Panc1 (cell line): Measurements from ENCODE around the gene SPATA16. TPM values are rescaled to one million over a fixed set of nuclear protein-coding genes. Genes with fewer than 3 reads are reported as not detected.

Source experiments
- ATAC-seq: fragments of 200-7000 bp; cut with Tn5 transposase; 2 replicates; pipeline ENCODE4 v1.9.1; 2020; ENCODE audit warnings: mild to moderate bottlenecking, moderate library complexity
- BruUV-seq: library from RNA; stranded (reverse); fragments of 400-500 nt; replicated peaks from 2 replicates; lab custom pipeline; 2021; lab: Mats Ljungman, UMichigan
- CTCF ChIA-PET: fragments of 300-600 bp; sonication (Branson Sonifier 250); formaldehyde crosslinking; loops from one replicate; lab custom pipeline; 2022; ENCODE audit warnings: antibody characterized with exemption; lab: Charles Lee
- POLR2A ChIA-PET: fragments of 300-600 bp; sonication (Branson Sonifier 250); formaldehyde crosslinking; loops from one replicate; lab custom pipeline; 2022; ENCODE audit warnings: antibody characterized with exemption; lab: Charles Lee
- DNase-seq: peaks from one replicate; pipeline ENCODE4 v3.0.0-alpha.2; 2010; ENCODE audit warnings: low read depth, low spot score
- H3K27ac ChIP-seq: 2 replicates; pipeline ENCODE4 v1.5.1; 2011; ENCODE audit warnings: mild to moderate bottlenecking, low read length, inconsistent platforms
- H3K27me3 ChIP-seq: fragments of 200-500 bp; sonication (Bioruptor generic); 2 replicates; pipeline ENCODE4 v1.6.0; 2014; ENCODE audit warnings: low read length, inconsistent platforms; ENCODE audit not compliant: control insufficient read depth, insufficient read depth
- H3K36me3 ChIP-seq: fragments of 200-500 bp; sonication (Bioruptor generic); 2 replicates; pipeline ENCODE4 v1.5.1; 2014; ENCODE audit warnings: inconsistent platforms, mild to moderate bottlenecking, low read length, moderate library complexity; ENCODE audit not compliant: control insufficient read depth, insufficient read depth
- H3K4me1 ChIP-seq: 2 replicates; pipeline ENCODE4 v1.5.1; 2011; ENCODE audit warnings: inconsistent platforms, mild to moderate bottlenecking, low read length, moderate library complexity; ENCODE audit not compliant: control insufficient read depth, insufficient read depth
- H3K4me3 ChIP-seq, 2 experiments: 2 replicates each; pipeline ENCODE4 v1.5.1; 2011 to 2012; ENCODE audit warnings: low read depth in 2 of 2, low read length in 2 of 2, mild to moderate bottlenecking in 2 of 2, inconsistent platforms in 1 of 2, moderate library complexity in 1 of 2
- H3K9me3 ChIP-seq: fragments of 200-500 bp; sonication (Bioruptor generic); 2 replicates; pipeline ENCODE4 v1.5.1; 2014; ENCODE audit warnings: low read depth, mild to moderate bottlenecking, inconsistent platforms, low read length, moderate library complexity; ENCODE audit not compliant: control insufficient read depth, insufficient read depth
- POLR2AphosphoS5 ChIP-seq: IDR thresholded peaks from 2 replicates; pipeline ENCODE4 v1.6.1; 2012; ENCODE audit warnings: mild to moderate bottlenecking, low read depth, low read length, moderate library complexity
- SIN3A ChIP-seq: IDR thresholded peaks from 2 replicates; pipeline ENCODE4 v1.6.1; 2012; ENCODE audit warnings: low read depth, mild to moderate bottlenecking, low read length, moderate library complexity, borderline replicate concordance; ENCODE audit not compliant: insufficient read depth
- TCF7L2 ChIP-seq: IDR thresholded peaks from 2 replicates; pipeline ENCODE4 v1.6.1; 2011; ENCODE audit warnings: mild to moderate bottlenecking, low read depth, low read length, inconsistent platforms
- in situ Hi-C: cut with HindIII; loops from 2 replicates; pipeline ENCODE4 v1.10.0; 2016; ENCODE audit warnings: low sequenced_read_pairs, low pct_unique_long_range_greater_than_20kb
- intact Hi-C: fragments of 100-400 bp; cut with micrococcal nuclease; formaldehyde crosslinking; loops from one replicate; pipeline ENCODE4 v1.10.0; 2022; ENCODE audit not compliant: unreplicated experiment
- total RNA-seq: library from RNA; stranded (reverse); gene quantifications from one replicate; pipeline ENCODE4 v1.2.1, GENCODE V29; 2021; ENCODE audit not compliant: unreplicated experiment
- TF ChIP-seq, protein P1 (sequence below): fragments of 450-650 bp; IDR thresholded peaks from 2 replicates; pipeline ENCODE4 v1.5.1; 2017; ENCODE audit warnings: mild to moderate bottlenecking
- TF ChIP-seq, protein P2 (sequence below), 2 experiments: IDR thresholded peaks; 2 replicates each; pipeline ENCODE4 v1.6.1; 2011 to 2012; ENCODE audit warnings: low read depth in 2 of 2, control low read depth in 1 of 2, low read length in 1 of 2, mild to moderate bottlenecking in 1 of 2, moderate library complexity in 1 of 2; ENCODE audit not compliant: insufficient read depth in 1 of 2

SPATA16 gene
- total RNA-seq, 1 experiment from 2014 or later = not detected

DNA sequence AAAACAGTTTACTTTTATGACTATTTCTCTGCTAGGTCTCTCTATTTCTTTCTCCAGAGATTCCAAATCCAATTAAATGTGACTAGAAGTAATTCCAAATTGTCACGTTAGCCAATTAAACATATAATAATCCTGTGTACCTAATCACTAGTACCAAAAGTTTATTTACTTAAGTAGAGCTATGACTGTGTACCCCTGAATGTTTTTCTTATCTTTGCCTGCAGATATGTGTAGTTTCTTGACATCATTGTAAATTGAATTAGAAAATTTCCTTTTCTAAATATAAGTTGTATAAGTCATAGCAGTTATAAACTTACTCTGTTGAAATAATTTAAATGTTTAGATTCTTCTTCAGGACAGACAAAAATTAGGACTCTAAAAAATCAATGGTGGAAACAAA, 163.3 kb downstream of the SPATA16 start:
- TF ChIP-seq, protein P1, sequence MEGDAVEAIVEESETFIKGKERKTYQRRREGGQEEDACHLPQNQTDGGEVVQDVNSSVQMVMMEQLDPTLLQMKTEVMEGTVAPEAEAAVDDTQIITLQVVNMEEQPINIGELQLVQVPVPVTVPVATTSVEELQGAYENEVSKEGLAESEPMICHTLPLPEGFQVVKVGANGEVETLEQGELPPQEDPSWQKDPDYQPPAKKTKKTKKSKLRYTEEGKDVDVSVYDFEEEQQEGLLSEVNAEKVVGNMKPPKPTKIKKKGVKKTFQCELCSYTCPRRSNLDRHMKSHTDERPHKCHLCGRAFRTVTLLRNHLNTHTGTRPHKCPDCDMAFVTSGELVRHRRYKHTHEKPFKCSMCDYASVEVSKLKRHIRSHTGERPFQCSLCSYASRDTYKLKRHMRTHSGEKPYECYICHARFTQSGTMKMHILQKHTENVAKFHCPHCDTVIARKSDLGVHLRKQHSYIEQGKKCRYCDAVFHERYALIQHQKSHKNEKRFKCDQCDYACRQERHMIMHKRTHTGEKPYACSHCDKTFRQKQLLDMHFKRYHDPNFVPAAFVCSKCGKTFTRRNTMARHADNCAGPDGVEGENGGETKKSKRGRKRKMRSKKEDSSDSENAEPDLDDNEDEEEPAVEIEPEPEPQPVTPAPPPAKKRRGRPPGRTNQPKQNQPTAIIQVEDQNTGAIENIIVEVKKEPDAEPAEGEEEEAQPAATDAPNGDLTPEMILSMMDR = no peak
- TF ChIP-seq TCF7L2 (no peak), SIN3A (no peak), POLR2AphosphoS5 (no peak)
- TF ChIP-seq, protein P2, sequence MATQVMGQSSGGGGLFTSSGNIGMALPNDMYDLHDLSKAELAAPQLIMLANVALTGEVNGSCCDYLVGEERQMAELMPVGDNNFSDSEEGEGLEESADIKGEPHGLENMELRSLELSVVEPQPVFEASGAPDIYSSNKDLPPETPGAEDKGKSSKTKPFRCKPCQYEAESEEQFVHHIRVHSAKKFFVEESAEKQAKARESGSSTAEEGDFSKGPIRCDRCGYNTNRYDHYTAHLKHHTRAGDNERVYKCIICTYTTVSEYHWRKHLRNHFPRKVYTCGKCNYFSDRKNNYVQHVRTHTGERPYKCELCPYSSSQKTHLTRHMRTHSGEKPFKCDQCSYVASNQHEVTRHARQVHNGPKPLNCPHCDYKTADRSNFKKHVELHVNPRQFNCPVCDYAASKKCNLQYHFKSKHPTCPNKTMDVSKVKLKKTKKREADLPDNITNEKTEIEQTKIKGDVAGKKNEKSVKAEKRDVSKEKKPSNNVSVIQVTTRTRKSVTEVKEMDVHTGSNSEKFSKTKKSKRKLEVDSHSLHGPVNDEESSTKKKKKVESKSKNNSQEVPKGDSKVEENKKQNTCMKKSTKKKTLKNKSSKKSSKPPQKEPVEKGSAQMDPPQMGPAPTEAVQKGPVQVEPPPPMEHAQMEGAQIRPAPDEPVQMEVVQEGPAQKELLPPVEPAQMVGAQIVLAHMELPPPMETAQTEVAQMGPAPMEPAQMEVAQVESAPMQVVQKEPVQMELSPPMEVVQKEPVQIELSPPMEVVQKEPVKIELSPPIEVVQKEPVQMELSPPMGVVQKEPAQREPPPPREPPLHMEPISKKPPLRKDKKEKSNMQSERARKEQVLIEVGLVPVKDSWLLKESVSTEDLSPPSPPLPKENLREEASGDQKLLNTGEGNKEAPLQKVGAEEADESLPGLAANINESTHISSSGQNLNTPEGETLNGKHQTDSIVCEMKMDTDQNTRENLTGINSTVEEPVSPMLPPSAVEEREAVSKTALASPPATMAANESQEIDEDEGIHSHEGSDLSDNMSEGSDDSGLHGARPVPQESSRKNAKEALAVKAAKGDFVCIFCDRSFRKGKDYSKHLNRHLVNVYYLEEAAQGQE (IDR thresholded peaks at IDR 0.05; ENCODE audit: insufficient read depth in 1 of 2, low read depth in 2 of 2, low read length in 1 of 2) = no peak
- Histone ChIP-seq H3K4me1 (no peaks in the 10 kb centered on the region), H3K4me3 (no peak overlapping the region), H3K27me3 (no peaks in the 10 kb centered on the region; the same call in 1 of the 2 replicates), H3K36me3 (no peaks in the 10 kb centered on the region), H3K9me3 (no peaks in the 10 kb centered on the region), H3K27ac (no peak overlapping the region)
- in situ Hi-C loops = no loop called here
- ATAC-seq = no peak
- DNase-seq = no peak
- BruUV-seq = no TSS peak
- CTCF ChIA-PET = no interaction called here
- POLR2A ChIA-PET = no interaction called here
- intact Hi-C loops = no loop called here

GRCh38 chr3:172974969-172975368, 166.1 kb downstream of the SPATA16 start:
- DNase-seq = no peak
- no peak for ATAC-seq
- H3K4me3 ChIP-seq = no peak overlapping the region
- TF ChIP-seq TCF7L2 (no peak), SIN3A (no peak), POLR2AphosphoS5 (no peak)
- TF ChIP-seq, protein P2 (IDR thresholded peaks at IDR 0.05; ENCODE audit: insufficient read depth in 1 of 2, low read depth in 2 of 2, low read length in 1 of 2) = no peak
- TF ChIP-seq, protein P1 = no peak
- no peaks in the 10 kb centered on the region for H3K9me3 ChIP-seq
- intact Hi-C loops = no loop called here
- CTCF ChIA-PET = no interaction called here
- no peaks in the 10 kb centered on the region; the same call in 1 of the 2 replicates for H3K27me3 ChIP-seq
- in situ Hi-C loops = no loop called here
- no peak overlapping the region for H3K27ac ChIP-seq
- no TSS peak for BruUV-seq
- no peaks in the 10 kb centered on the region for H3K4me1 ChIP-seq
- POLR2A ChIA-PET = no interaction called here
- no peaks in the 10 kb centered on the region for H3K36me3 ChIP-seq
